HG02840 (cell line): ENCODE results near the gene C4A.
"Not testable (repeated sequence)": the region's sequence is repeated elsewhere in the genome, so short reads cannot be mapped to it uniquely, and the experiment has no call there.

Experiments used
- ATAC-seq: cut with Tn5 transposase; IDR thresholded peaks from one replicate; pipeline ENCODE4 v1.9.1; 2021; ENCODE audit warnings: mild to moderate bottlenecking, moderate library complexity, moderate number of reproducible peaks; ENCODE audit not compliant: unreplicated experiment, low FRiP score

C4A gene

GRCh38 chr6:32013738-32014137 is 31.9 kb downstream of the C4A start:
- not testable (repeated sequence) for ATAC-seq

GRCh38 chr6:32014547-32014946 is 32.7 kb downstream of the C4A start, which contains the start of gene C4B:
Gene C4B, plus strand, starts transcription at chr6:32014795. Its CDS starts 51 bp downstream, at chr6:32014846.
- not testable (repeated sequence) for ATAC-seq

- not testable (repeated sequence) for ATAC-seq
Measured at GRCh38 chr6:32022100-32022499, 40.2 kb downstream of the C4A start.

GRCh38 chr6:32028631-32029030 is 46.8 kb downstream of the C4A start:
- ATAC-seq, result not testable (repeated sequence)

GRCh38 chr6:32029553-32029952 is 47.7 kb downstream of the C4A start:
- ATAC-seq, result not testable (repeated sequence)

GRCh38 chr6:32035283-32036013 is 53.6 kb downstream of the C4A start:
- ATAC-seq, result not testable (repeated sequence)

GRCh38 chr6:32037136-32037535 is 55.3 kb downstream of the C4A start:
- not testable (repeated sequence) for ATAC-seq

- ATAC-seq, result not testable (repeated sequence)
Measured at GRCh38 chr6:32037598-32038524, 56.0 kb downstream of the C4A start, which contains the start of gene CYP21A2. Gene CYP21A2, plus strand, starts transcription at chr6:32038415. Its CDS starts 8 bp downstream, at chr6:32038423.

- not testable (repeated sequence) for ATAC-seq
Measured at GRCh38 chr6:32038878-32039277, 57.0 kb downstream of the C4A start.

GRCh38 chr6:32039321-32040274 is 57.7 kb downstream of the C4A start:
- ATAC-seq, result not testable (repeated sequence)

GRCh38 chr6:32040299-32041049 is 58.6 kb downstream of the C4A start:
- ATAC-seq, result not testable (repeated sequence)

- ATAC-seq, result not testable (repeated sequence)
Measured at GRCh38 chr6:32041050-32041321, 59.1 kb downstream of the C4A start.

- ATAC-seq, result not testable (repeated sequence)
Measured at GRCh38 chr6:32041385-32041784, 59.5 kb downstream of the C4A start.

GRCh38 chr6:32042276-32042675 is 60.4 kb downstream of the C4A start:
- not testable (repeated sequence) for ATAC-seq

- ATAC-seq, result not testable (repeated sequence)
Measured at GRCh38 chr6:32043589-32044380, 61.9 kb downstream of the C4A start.

GRCh38 chr6:32044916-32045315 is 63.1 kb downstream of the C4A start:
- not testable (repeated sequence) for ATAC-seq

GRCh38 chr6:32045811-32046449 is 64.1 kb downstream of the C4A start:
- no peak for ATAC-seq

- no peak for ATAC-seq
Measured at GRCh38 chr6:32046450-32047083, 64.7 kb downstream of the C4A start.
